Mucosa of rectum (tissue), 2 donors: ENCODE measurements around the gene INAFM2.

Source experiments
- H3K27ac ChIP-seq, 2 donors: one replicate each; pipeline ENCODE4 v1.7.0; 2013; ENCODE audit warnings: inconsistent platforms in 2 of 2, low read depth in 2 of 2, low read length in 2 of 2
- H3K27me3 ChIP-seq, 2 donors: one replicate each; pipeline ENCODE4 v1.7.0; 2013; ENCODE audit warnings: low read length in 2 of 2; ENCODE audit not compliant: control insufficient read depth in 2 of 2, insufficient read depth in 2 of 2
- H3K36me3 ChIP-seq, 2 donors: one replicate each; pipeline ENCODE4 v1.7.0; 2013; ENCODE audit warnings: low read length in 2 of 2; ENCODE audit not compliant: control insufficient read depth in 2 of 2, insufficient read depth in 2 of 2
- H3K4me1 ChIP-seq, 2 donors: one replicate each; pipeline ENCODE4 v1.7.0; 2013; ENCODE audit warnings: low read length in 2 of 2, mild to moderate bottlenecking in 1 of 2; ENCODE audit not compliant: control insufficient read depth in 2 of 2, insufficient read depth in 2 of 2
- H3K4me3 ChIP-seq, 2 donors: one replicate each; pipeline ENCODE4 v1.7.0; 2013; ENCODE audit warnings: low read length in 2 of 2
- H3K9ac ChIP-seq, 2 donors: one replicate each; pipeline ENCODE4 v1.7.0; 2013; ENCODE audit warnings: low read length in 2 of 2, low read depth in 1 of 2, mild to moderate bottlenecking in 1 of 2
- H3K9me3 ChIP-seq, 2 donors: one replicate each; pipeline ENCODE4 v1.7.0; 2013; ENCODE audit warnings: low read length in 2 of 2; ENCODE audit not compliant: control insufficient read depth in 2 of 2
- donor health status: healthy.
- donor health status: Normal muscosa, but diverticular disease.

INAFM2 gene

DNA sequence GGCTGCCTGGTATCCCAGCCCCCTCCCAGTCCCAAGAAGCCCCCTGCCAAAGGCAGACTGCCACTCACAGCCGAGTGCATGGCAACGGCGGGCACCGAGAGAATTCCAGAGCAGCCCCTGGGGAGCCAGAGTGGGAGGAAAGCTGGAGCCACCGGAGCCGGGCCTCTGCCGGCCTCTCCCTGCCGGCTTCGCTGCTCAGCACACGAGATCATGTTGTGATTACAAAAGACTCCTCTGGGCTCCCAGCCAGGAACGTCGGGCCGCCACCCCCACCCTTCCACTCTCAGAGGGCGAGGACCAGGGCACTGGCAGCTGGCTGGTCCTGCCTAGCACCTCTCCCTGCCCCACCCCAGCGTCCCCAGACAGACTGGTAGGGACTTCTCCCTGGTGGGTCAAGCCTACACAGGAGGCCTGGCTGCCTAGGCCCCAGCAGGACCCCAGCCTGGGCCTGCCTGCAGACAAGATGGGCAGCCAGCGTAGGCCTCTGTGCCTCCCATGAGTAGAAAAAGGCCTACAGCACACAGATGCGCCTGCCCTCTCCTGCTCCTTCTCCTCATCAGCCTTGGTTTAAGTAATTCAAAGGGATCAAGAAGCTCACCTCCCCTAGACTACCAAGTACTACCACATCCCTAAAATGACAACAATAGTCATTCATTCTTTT lies 17.4 kb downstream of the INAFM2 start, which contains the start of gene CCDC9B:
CCDC9B (minus strand) TSS at position 200 of the 661 bp plus-strand sequence; CDS start at position 80, 120 bp downstream.
- Histone ChIP-seq H3K27me3 (no peaks in the 10 kb centered on the region), H3K4me1 (peaks cover 79 to 80% of the 10 kb centered on the region in 2 donors), H3K9me3 (no peaks in the 10 kb centered on the region), H3K27ac (peak within 1 kb of the TSS; percentile 92 to 94), H3K36me3 (no peaks in the 10 kb centered on the region), H3K9ac (peak within 1 kb of the TSS; percentile 81 to 87), H3K4me3 (peak within 1 kb of the TSS; percentile 65 to 72)

DNA sequence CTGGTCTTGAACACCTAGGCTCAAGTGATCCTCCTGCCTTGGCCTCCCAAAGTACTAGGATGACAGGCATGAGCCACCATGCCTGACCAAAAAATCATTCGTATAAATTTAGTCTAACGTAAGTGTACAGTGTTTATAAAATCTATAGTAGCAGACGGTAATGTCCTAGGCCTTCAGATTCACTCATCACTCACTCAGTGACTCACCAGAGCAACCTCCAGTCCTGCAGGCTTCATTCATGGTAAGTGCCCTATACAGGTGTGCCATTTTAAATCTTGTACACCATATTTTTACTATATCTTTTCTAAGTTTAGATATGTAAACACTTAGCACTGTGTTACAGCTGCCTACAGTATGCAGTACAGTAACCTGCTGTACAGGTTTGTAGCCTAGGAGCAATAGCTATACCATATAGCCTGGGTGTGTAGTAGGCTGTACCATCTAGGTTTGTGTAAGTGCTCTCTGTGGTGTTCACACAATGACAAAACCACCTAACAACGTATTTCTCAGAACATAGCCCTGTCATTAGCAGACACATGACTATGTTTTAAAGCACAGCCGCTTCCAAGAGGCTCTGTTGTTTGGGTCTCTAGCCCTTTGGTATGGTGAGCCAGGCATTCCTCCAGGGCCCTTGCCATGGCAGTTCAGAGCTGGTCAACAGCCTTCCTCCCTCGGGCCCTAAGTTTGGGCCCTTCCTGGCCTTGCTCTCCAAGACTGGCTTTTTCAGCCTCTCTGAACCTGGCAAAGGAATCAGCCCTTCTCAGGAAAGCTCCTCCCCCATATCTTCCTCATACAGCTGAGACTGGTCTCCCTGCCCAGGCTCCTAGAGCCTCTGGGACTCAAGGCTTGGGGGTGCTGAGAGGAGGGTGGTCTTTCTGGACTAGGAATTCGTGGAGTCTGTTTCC lies 19.2 kb downstream of the INAFM2 start:
- H3K9me3 ChIP-seq = no peaks in the 10 kb centered on the region
- H3K4me3 ChIP-seq = no peak overlapping the region
- H3K4me1 ChIP-seq = peaks cover 90 to 94% of the 10 kb centered on the region in 2 donors
- H3K27me3 ChIP-seq = no peaks in the 10 kb centered on the region
- peak overlapping the region; percentile 65 to 74 for H3K9ac ChIP-seq
- no peaks in the 10 kb centered on the region for H3K36me3 ChIP-seq
- peak overlapping the region; percentile 98 to 100 for H3K27ac ChIP-seq

DNA sequence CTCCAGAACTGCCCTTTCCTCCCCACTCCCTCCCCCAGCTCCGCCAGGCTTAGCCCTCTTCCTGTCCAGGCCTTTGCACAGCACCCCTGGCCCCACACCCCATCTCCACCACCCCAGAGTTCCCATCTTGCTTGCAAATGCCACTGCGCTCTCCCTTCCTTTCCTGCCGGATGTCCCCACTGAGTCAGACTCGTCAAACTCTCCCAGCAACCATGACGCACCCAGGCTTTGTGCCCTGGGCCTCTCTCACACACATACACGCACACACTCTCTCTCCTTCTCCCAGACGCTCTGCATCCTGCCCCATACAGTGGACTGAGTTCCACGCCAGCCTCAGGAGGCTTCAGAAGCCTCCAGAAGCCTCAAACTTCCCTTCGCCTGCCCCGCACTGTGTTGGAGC lies 20.0 kb downstream of the INAFM2 start:
- peak overlapping the region; percentile 98 to 100 for H3K27ac ChIP-seq
- no peak overlapping the region for H3K4me3 ChIP-seq
- no peaks in the 10 kb centered on the region for H3K27me3 ChIP-seq
- H3K9ac ChIP-seq = peak overlapping the region in 1 of 2 donors; percentile 74
- no peaks in the 10 kb centered on the region for H3K9me3 ChIP-seq
- H3K36me3 ChIP-seq = no peaks in the 10 kb centered on the region
- H3K4me1 ChIP-seq = peaks cover 84 to 92% of the 10 kb centered on the region in 2 donors

DNA sequence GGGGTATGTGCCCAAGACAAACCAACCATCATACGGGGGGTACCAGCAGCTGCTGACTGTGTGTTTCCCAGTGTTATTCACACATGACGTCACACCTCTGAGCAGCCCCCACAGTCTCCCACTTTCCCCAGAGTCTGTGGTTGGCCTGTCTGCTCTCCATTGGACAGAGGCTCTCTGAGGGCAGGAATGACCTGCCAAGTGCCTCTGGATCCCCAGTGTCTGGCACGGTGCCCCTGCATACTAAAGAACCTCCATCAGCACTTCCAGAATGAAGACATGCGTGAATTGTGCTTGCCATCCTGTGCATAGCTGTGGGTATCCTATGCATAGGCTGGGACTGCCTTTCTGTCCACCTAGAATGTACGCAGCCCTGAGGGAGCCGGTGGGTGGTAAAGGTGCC lies 20.7 kb downstream of the INAFM2 start:
- Histone ChIP-seq H3K9ac (no peak overlapping the region), H3K27ac (peak overlapping the region; percentile 97 to 100), H3K9me3 (no peaks in the 10 kb centered on the region), H3K36me3 (no peaks in the 10 kb centered on the region), H3K27me3 (no peaks in the 10 kb centered on the region), H3K4me3 (no peak overlapping the region), H3K4me1 (peaks cover 84 to 92% of the 10 kb centered on the region in 2 donors)

DNA sequence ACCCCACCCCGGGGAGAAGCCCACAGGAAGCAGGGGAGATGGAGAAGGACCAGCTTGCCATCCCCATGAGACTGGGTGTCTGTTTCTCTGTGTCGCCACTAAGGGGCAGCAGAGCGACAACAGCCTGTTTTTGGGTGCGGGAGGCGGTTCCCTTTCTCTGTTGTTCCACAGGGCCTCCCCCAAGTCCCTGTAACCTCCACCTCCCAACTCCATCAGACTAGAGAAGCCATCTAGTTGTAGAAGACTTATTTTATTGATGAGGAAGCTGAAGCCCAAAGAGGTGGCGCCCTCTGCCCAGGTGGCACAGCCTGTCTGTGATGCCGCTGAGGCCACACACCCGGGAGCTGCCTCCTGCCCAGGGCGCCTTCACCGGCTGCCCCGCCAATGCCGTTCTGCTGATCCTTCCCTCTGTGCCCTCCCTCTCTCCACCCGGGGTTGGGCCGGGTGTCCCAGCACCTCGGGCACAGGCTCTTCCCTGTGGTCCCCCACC lies 21.2 kb downstream of the INAFM2 start:
- Histone ChIP-seq H3K27ac (peak overlapping the region; percentile 97 to 100), H3K9ac (peak overlapping the region; percentile 27 to 70), H3K9me3 (no peaks in the 10 kb centered on the region), H3K4me1 (peaks cover 83 to 87% of the 10 kb centered on the region in 2 donors), H3K27me3 (no peaks in the 10 kb centered on the region), H3K4me3 (peak overlapping the region in 1 of 2 donors; percentile 39), H3K36me3 (no peaks in the 10 kb centered on the region)

DNA sequence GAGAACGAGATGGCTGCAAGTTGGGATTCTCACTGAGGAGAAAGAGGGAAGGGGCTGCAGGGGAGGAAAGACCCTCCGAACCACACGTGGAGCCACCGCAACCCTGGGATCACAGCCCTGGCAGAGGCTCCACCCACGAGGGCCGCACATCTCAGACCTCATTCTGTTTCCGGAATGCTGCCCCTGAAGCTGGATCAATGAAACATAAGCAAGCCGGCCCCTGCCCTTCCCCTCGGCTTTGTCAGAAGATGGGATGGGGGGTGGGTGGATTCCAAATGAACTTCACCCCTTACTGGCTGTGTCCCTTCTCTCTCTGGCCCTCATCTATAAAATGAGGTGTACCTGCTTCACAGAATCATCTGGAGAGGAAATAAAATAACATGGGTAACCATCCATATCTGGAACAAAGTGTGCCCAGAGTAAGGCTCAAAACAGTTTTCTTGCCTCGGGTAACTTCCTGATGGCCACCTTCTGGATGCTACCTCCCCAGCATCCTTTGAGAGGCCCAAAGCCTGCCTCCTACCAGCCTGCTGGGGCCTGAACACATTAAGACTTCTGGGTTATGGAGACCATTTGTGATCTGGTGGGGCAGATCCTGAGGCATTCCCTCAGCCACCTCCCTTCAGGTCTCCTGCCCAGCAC lies 21.9 kb downstream of the INAFM2 start:
- no peaks in the 10 kb centered on the region for H3K27me3 ChIP-seq
- H3K4me3 ChIP-seq = peak overlapping the region; percentile 39 to 56
- H3K27ac ChIP-seq = peak overlapping the region; percentile 97 to 100
- peak overlapping the region; percentile 65 to 70 for H3K9ac ChIP-seq
- peaks cover 81 to 87% of the 10 kb centered on the region in 2 donors for H3K4me1 ChIP-seq
- H3K36me3 ChIP-seq = no peaks in the 10 kb centered on the region
- H3K9me3 ChIP-seq = no peaks in the 10 kb centered on the region

DNA sequence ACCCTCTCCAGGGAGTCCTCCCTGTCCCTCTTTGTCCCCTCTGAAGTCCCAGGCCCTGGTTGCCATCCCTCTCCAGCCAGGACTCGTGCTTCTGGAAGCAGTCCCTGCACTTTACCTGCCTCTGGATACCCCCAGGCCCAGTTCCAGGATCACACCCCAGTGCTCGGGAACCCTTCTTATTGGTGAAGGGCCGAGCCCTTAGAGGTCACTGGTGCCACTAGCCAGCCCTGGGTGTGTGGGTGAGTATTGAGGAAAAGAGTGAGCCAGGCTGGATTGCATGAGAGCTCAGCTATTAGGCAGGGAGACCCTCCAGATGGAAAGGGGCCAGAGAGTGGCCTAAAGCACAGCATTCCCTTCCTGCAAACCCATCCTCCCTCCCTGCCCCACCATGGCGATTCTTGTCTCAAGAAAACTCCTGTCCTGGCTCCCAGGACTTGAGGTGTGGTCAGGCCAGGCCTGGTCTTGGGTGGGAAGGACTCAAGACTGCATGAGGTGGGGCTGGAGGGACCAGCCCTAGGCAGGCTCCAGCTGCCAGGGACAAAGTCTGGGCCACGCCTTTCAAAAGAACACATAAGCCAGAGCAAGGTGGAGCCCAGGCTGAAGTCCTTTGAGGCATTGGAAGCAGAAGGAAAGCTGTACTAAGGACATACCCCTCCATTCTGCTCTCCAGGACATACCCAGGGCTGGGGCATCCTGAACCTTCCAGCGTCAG lies 22.5 kb downstream of the INAFM2 start:
- no peaks in the 10 kb centered on the region for H3K9me3 ChIP-seq
- H3K9ac ChIP-seq = peak overlapping the region; percentile 74 to 96
- no peaks in the 10 kb centered on the region for H3K36me3 ChIP-seq
- peaks cover 78 to 86% of the 10 kb centered on the region in 2 donors for H3K4me1 ChIP-seq
- no peaks in the 10 kb centered on the region for H3K27me3 ChIP-seq
- peak overlapping the region; percentile 37 to 56 for H3K4me3 ChIP-seq
- H3K27ac ChIP-seq = peak overlapping the region; percentile 100

DNA sequence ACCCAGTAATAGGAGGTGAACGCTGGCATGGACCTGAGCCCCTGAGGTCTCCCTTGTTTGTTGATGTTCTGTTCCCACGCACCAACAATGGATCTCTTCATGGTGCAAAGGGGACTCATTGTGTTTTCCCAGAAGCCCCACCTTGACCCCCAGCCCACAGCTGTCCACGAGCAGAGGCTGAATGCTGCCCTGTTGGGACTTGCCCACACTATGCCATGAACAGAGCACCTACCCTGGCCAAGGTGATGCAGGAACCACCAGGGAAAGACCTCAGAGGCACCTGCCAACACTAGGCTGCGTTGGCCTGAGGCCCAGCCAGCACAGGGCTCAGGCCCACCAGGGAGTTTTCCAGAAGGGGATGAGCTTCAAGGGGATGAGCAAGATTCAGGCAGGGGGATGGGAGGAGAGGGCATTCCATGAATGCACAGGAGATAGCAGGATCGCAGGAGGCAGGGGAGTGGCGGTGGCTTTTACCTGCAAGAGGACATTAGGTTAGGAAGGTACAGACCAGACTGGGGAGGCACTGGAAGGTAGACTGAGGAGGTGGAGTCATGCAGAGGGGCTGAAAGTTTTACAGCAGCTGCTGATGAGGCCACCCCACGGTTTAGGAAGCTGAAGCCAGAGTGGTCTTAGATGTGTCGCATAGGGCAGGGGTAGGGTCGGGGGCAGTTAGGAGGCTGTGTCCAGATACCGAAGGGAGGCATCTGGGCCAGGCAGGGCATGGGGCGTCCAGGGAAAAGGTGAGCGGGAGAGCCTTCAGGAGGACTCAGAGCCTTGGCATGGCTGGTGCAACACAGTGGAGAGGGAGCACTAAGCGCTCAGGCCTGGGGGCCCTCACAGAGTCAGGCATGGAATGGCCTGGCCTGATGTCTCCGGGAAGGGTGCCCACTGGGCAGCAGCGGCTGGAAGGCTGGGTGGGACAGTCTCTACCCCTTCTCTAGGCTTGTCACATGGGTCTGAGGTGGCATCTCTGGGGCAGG lies 23.4 kb downstream of the INAFM2 start:
- H3K4me3 ChIP-seq = peak overlapping the region; percentile 46 to 56
- H3K9me3 ChIP-seq = no peaks in the 10 kb centered on the region
- peak overlapping the region; percentile 74 to 96 for H3K9ac ChIP-seq
- H3K27ac ChIP-seq = peak overlapping the region; percentile 100
- no peaks in the 10 kb centered on the region for H3K27me3 ChIP-seq
- H3K36me3 ChIP-seq = no peaks in the 10 kb centered on the region
- H3K4me1 ChIP-seq = peaks cover 70 to 78% of the 10 kb centered on the region in 2 donors
